HG03097 (cell line): ENCODE data around the gene ASIC3.
"Not testable (repeated sequence)": the region's sequence is repeated elsewhere in the genome, so short reads cannot be mapped to it uniquely, and the experiment has no call there.

ENCODE experiments used
- ATAC-seq: cut with Tn5 transposase; IDR thresholded peaks from one replicate; pipeline ENCODE4 v1.9.1; 2021; ENCODE audit not compliant: unreplicated experiment, low FRiP score

ASIC3 gene

DNA sequence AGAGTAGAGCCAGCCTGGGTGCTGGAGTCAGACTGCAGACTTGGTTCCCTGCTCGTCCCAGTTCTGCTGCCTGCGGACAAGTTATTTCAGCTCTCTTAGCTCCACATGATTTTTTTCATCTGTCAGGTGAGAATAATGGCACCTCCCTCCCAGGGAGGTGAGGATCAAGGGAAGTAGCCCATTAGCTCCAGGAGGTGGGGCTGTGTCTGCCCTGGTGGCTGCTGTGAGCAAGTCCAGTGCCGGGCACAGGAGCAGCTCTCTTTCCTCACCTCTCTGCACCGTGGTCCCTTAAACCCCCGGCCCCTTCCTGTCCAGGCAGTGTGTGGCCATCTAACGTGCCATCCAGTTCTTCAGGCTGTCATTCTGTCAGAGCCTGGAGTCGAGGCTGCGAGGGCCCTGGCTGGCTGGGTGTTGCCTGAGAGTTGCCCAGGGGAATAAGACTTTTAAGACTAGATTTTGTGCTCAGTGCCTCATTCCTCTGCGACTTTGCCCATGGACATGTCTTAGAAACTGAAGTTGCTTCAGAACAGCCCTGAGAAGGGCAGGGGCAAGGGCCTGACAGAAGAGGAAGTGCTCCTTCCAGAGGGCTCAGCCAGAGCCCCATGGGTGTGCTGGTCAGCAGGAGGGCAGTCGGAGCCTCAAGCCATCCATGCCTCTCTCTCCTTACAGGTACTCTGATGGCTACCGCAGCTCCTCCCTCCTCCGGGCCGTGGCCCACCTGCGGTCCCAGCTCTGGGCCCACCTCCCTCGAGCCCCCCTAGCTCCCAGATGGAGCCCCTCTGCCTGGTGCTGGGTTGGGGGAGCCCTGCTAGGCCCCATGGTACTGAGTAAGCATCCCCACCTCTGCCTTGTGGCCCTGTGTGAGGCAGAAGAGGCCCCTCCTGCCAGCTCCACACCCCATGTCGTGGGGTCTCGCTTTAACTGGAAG lies 15.1 kb upstream of the ASIC3 start:
- ATAC-seq: no peak

DNA sequence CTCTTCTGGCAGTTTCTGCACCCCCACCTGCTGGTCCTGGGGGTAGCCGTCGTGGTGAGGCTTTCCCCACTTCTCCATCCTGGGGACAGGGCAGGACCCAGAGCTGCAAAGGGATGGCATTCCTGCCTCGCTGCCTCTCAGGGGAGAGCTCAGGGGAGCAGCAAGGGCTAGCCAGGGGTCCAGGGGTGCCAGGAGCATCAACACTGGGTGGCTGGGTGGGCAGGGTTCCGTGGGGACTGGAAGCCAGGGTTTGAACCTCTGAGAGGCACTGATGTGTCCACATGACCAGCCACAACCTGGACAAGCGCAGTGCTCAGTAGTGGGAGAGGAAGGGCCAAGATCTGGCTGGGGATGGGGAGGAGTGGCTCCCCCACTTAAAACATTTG lies 14.5 kb upstream of the ASIC3 start:
- ATAC-seq: no peak

DNA sequence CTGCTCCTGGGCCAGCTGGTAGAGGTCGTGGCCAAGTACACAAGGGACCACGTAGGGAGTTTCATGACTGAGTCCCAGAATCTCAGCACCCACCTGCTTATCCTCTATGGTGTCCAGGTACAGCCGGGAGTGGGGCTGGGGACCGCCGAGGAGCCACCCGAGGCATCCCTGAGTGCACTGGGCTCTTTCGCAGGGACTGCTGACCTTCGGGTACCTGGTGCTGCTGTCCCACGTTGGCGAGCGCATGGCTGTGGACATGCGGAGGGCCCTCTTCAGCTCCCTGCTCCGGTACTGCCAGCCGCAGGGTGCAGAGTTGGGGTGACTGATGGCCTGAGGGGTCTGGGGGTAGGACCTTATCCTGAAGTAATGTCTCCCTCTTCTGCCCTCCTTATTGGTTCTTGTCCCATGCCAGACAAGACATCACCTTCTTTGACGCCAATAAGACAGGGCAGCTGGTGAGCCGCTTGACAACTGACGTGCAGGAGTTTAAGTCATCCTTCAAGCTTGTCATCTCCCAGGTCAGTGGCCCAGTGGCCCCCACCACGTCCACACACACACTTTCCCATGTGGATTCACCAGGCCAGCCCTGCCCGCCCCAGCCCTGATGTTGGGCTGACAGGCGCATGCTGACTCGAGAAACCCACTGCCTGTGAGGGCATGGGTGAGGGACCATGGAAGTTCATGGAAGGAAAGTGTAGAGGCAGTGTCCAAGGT lies 13.9 kb upstream of the ASIC3 start:
- no peak for ATAC-seq

DNA sequence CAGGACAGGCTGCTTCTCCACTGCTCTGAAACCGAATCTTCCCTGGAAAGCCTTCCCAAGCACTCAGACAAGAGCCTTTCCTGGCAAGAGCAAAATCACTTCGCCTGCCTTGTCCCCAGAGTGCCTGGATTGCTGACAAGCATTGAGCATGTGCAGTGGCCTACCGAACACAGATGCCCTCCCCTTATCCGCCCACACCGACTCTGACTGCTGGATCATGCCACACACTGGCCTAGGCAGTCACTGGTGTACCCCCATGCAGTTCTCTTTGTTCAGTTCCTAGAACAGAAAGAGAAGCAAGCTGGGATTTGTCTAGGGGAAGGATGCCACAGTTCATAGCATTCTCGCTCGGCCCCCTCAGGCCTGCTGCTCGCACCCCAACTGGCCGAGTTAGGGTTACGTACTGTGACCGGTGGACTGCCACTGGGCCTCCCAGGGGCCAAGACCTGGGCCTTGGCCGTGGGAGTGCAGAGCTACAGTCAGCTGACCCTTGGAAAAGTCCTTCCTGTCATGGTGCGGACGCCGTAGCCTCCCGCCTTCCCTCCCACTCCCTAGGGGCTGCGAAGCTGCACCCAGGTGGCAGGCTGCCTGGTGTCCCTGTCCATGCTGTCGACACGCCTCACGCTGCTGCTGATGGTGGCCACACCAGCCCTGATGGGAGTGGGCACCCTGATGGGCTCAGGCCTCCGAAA lies 13.2 kb upstream of the ASIC3 start:
- no peak for ATAC-seq

DNA sequence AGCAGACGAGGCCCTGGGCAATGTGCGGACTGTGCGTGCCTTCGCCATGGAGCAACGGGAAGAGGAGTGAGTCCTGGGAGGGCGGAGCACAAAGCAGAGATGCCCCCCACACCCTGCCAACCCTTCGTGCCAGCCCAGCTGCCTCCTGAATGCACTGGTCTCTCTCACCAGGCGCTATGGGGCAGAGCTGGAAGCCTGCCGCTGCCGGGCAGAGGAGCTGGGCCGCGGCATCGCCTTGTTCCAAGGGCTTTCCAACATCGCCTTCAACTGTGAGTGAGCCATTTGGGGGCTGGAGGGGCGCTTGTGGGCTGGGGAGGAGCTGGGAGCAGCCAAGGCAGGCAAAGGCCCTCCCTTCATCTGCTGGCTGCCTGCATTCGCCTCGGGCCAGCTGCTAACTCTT lies 12.4 kb upstream of the ASIC3 start:
- no peak for ATAC-seq

DNA sequence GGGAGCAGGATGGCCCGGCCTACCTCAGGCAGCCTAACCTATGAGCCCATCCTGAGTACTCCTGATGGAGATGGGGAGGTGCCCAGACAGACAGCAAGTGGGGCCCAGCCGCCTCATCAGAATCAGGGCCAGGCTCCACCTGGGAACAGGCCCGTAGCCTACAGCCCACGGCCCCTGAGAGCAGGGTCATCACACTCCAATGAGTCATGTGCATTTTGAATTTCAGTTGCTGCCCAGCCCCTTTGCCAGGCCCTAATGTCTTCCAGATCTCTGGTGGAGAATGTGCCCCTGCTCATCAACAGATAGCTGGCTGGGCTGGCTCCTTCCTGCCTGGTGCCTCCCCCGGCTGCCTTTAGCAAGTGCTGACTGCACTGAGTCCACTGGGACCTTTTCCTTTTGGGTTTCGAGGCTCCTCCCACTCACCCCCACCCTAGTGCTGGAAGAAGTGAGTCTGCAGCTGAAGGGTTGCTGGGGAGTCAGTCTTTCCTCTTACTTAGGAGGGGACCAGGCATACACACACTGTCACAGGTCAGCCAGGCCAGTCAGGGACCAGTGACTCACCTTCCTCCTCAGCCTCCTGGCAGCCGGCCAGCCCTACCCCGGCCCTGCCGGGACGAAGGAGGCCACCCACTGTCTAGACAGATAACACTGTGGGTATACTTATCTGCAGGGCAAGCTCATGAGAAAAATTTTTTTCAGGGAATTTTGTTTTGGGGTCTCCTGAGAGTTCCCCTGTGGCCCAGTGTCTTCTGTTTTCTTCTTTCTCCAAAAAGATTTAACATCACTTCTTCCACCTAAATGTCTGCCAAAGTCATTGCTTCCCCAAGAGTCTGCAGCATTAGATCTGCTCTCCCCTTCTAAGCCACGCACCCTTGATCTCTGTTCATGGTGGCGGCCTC lies 9.1 kb upstream of the ASIC3 start:
- ATAC-seq: no peak

DNA sequence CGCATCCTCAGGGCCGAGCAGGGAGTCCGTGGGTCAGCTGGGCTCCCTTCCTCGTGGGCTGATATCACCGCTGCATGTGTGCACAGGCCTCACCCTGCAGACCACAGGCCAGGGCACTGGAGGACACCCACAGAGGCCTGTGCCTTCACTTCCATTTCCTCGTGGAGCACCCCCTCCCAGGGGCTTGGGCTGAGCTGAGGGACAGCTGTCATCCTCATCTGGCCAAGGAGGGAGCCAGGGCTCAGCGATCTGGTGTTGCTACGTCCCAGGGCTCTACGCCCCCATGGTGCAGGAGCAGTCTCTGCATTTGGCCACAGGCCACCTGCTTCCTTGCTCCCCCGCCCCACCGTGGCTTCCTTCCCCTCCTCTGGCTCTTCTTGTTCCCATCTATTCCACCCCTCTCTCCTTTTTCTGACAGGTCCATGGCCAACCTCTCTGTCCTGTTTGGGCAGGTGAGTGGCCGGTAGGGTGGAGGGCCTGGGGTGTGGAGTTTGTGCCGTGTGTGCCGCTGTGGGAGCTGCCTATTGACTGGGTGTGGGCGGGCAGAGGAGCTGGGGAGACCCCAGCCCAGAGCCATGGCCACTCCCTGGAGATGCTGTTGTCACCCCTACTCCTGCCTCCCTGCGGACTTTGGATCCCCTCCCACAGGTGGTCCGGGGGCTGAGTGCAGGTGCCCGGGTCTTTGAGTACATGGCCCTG lies 8.3 kb upstream of the ASIC3 start:
- ATAC-seq: no peak

DNA sequence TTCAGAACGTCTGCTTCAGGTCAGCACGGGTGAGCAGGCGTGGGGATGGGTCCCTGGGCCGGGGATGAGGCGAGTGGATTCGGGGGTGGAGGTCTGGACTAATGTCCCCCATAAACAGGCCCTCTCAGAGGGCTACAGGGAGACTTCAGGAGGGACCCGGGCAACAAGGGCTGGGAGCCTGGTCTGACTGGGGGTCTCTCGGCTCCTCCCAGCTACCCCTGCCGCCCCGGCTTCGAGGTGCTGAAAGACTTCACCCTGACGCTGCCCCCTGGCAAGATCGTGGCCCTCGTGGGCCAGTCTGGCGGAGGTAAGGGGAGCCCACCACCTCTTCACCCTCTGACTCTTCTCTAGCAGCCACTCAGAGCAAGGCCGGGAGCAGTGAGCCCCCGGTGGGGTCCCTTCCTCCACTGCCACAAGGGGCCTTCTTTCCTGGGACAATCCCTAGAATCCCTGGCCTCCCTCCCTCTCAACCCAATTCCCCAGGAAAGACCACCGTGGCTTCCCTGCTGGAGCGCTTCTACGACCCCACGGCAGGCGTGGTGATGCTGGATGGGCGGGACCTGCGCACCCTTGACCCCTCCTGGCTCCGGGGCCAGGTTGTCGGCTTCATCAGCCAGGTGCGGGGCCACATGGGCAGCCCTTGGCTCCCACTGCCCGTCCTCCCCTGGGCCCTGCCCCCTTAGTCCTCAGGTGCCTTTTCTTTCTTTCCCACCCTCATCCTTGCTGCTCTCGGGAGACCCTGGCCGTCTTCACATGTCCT lies 7.5 kb upstream of the ASIC3 start:
- no peak for ATAC-seq

DNA sequence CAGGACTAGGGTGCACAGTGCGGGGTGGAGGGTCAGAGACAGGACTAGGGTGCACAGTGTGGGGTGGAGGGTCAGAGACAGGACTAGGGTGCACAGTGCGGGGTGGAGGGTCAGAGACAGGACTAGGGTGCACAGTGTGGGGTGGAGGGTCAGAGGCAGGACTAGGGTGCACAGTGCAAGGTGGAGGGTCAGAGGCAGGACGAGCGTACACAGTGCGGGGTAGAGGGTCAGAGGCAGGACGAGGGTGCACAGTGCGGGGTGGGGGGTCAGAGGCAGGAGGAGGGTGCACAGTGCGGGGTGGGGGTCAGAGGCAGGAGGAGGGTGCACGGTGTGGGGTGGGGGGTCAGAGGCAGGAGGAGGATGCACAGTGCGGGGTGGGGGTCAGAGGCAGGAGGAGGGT lies 4.9 kb upstream of the ASIC3 start:
- not testable (repeated sequence) for ATAC-seq

DNA sequence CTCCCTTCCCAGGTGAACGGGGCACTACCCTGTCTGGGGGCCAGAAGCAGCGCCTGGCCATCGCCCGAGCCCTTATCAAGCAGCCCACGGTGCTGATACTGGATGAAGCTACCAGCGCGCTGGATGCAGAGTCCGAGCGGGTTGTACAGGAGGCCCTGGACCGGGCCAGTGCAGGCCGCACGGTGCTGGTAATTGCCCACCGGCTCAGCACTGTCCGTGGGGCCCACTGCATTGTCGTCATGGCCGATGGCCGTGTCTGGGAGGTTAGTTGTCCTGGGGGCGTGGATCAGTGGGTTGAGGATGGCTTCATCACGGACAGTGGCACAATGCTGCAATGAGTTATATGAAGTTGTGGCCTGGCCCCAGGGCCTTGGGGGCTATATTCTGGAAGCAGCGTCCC lies 4.4 kb upstream of the ASIC3 start:
- no peak for ATAC-seq

DNA sequence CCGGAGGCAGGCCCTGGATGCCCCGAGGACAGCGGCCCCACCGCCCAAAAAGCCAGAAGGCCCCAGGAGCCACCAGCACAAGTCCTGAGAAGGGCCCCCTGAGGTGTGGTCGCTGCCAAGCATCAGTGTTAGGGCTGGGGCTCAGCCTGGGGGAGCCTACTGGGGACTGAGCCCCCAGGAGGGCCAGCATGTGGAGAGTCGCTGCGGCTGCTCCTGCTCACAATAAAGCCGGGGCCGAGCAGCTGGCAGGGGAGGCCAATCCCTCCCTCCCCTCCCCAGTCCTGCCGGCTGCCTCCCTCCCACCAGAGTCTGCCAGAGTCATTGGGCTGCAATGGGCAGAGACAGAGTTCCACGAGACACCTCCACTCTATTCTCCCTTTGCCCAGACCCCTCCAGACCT lies 3.1 kb upstream of the ASIC3 start:
- ATAC-seq: no peak

DNA sequence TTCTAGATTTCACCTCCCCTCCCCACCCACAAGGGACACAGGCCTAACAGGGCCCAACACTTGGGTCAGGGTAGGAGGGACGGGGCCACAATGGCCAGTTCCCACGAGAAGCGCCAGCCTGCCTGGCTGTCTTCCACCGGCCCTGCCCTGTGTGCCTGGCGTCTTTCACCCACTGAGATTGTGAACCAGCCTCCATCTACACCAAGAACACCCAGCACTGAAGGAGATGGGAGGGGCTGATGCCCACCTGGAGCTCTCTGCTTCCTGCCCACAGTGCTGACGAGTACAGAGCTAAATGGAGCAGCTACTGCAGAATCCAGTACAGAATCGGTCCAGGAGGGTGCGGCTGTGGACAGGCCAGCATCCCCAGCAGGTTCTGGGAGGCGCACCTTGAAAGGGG lies 2.4 kb upstream of the ASIC3 start:
- ATAC-seq: no peak

DNA sequence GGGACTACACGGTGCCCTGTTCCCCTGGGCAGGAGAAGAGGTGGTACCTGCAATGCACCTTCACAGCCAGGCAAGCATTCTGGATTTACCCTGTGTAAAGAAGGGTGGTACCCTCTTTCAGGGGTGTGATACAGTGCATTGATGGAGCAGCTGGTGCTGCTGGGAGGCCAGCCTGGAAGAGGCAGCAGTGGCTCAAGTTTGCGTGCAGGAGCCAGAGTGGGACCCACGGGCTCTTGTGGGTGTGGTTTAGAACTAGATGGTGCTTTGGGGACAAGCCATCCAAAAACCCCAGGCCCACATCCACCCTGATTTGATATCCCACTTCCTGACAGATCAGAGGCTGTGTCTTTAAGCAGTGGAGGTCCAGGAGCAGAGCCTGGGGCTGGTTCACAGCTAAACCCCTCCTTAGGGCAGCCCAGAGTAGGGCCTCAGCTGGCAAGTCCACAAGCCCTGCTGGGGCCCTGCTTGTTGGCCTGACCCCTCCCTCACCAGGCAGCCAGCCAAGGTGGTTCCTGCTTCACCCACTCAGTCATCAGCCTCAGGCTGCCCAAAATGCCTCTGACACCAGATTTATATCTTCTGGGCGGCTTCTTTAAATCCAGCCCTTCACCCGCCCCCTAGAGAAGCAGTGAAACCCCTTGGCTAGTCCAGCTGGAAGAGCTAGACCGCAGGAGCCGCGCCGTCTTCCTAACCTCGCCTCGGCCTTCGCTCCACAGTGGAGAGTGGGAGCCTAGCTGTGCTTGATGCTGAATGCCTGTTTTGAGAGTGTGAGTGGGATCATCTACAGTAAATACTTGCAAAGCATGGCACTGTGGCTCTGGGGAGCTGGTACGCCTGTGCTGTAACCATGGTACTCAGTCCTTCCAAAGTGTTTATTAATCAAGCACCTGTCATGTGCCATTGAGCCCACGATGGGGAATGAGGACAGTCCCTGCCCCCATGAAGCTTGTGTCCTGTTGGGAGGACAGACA lies 1.4 kb upstream of the ASIC3 start:
- ATAC-seq: no peak

DNA sequence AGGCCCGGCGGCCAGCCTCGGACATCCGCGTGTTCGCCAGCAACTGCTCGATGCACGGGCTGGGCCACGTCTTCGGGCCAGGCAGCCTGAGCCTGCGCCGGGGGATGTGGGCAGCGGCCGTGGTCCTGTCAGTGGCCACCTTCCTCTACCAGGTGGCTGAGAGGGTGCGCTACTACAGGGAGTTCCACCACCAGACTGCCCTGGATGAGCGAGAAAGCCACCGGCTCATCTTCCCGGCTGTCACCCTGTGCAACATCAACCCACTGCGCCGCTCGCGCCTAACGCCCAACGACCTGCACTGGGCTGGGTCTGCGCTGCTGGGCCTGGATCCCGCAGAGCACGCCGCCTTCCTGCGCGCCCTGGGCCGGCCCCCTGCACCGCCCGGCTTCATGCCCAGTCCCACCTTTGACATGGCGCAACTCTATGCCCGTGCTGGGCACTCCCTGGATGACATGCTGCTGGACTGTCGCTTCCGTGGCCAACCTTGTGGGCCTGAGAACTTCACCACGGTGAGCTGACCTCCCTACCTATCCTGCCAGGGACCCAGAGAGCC lies 656 bp downstream of the ASIC3 start:
- no peak for ATAC-seq

DNA sequence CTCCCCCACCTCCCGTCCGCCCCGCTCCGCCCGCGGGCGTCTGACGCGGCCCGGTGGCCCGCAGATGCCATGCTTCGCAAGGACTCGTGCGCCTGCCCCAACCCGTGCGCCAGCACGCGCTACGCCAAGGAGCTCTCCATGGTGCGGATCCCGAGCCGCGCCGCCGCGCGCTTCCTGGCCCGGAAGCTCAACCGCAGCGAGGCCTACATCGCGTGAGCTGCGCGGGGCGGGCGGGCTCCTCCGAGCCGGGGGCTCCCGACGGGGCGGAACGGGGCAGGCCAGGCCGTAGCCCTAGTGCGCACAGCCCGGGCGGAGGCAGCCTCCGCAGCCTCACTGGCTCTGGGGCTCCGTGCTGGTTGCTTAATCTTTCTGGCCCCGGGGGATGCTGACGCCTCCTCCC lies 2.8 kb downstream of the ASIC3 start:
- ATAC-seq: no peak

DNA sequence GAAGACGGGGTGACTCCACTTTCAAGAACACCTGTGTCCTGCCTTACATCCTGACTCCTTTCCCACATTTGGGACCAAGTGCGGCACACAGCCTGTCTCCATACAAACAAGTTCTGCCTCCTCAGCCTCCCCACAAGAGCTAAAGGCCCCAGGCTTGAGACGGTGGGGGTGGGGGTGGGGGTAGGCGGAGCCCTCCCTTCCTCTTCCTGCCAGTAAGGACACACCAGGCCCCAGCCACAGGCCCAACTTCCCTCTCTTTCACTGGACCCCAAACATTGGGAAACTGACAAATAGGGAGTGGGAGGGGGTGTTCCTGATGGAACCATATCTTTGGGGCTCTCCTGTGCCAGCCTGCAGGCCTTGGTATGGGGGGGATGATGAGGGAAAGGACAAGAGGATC lies 4.8 kb downstream of the ASIC3 start:
- no peak for ATAC-seq

DNA sequence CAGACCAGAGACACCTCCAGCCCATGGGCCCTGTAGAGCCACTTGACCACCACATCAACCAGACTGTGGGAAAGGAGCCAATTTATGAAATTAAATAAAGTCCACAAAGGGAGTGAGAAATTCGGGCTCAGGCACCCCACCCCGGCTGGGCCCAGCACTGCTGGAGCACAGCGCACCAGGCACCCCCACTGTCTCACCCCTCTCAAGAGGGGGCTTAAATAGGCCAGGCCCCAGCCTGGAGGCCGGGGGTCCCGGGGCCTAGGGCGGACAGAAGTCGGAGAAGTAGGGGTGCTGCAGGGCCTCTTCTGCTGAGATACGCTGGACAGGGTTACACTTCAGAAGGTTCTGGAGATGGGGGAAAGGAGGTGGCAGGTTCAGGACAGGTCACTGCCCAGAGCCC lies 5.4 kb downstream of the ASIC3 start:
- ATAC-seq: no peak

DNA sequence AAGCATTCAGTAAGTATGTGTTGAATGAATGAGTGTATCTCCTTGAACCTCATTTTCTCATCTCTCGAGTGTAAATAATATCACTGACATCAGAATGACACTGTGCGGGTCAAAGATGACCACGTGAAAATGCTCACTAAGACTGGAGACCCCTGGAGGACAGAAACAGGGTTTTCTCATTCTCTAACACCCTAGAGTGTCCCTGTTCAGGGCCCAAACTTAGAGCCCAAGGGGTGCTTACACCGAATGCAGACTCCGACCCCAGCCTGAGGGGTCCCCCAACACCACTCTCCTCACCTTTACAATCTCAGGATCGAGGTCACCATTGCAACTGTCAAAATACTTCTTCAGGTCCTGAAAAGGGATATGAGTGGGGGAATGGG lies 7.9 kb downstream of the ASIC3 start:
- ATAC-seq: no peak
